ENCODE results near the gene NCBP3.

DNA sequence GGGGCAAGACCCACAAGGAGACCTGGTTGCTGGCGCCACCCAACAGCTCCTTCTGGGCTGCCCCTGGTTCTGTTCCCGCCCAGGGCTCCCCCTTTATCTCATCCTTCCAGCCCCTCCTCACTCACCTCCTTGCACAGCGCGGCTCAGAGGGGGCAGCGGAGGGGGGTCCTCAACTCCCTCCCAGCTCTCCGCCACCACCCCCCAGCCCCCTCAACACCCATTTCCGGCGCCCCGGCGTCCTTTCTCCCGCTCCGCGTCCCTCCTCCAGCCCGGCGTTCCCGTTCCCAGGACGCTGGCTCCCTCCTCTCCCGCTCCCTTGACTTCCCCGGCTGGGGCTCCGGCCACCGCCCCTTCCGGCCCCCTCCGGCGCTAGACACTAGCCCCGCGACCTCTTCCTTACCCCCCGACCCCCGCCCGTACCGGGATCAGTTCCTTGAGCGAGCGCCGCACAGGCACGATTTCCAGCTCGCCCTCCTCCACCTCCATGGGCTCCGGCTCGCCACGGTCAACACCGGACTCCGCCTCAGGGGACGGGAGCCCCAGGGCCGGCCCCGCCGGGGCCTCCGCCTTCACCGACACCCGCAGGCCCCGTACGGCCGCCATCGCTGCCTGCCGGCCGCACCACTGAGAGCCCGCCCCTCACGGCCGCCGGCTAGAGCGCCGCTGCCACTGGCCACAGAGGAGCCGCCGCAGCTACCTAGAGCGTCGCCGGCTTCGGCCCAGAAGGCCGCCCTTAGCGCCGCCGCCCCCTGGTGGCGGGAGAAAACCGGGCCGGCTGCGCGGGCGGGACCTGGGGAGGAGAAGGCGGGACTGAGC, at the start of gene NCBP3:
- TF ChIP-seq CTCF (IDR thresholded peaks at IDR 0.05; ENCODE audit: control extremely low read depth in 1 of 3, insufficient read depth in 1 of 3, low read depth in 1 of 3, low read length in 3 of 3) (peak; percentile 80 to 89 (median 86)), MAX (IDR thresholded peaks at IDR 0.05) (peak; percentile 35), EZH2 (IDR thresholded peaks at IDR 0.05; ENCODE audit: low read depth, low read length, severe bottlenecking) (no peak)
